T-helper 1 cell treated with Interleukin-12 subunit alpha and Interleukin-12 subunit beta and Interleukin-4 antibody, amounts not matched to agents 30 ng/mL and 1 ng/mL, for 36 hours (primary cell): ENCODE data around the gene WIPF2. TPM values are rescaled to one million over a fixed set of nuclear protein-coding genes. Genes with fewer than 3 reads are reported as not detected.
"Not testable (repeated sequence)": the region's sequence is repeated elsewhere in the genome, so short reads cannot be mapped to it uniquely, and the experiment has no call there.

Experiments
- intact Hi-C: fragments of 100-400 bp; cut with micrococcal nuclease; formaldehyde crosslinking; loops from one replicate; pipeline ENCODE4 v1.15.1; 2024
- total RNA-seq: library from RNA; stranded (reverse); gene quantifications from 2 replicates; pipeline ENCODE4 v1.2.3, GENCODE V29; 2022

Gene WIPF2
- total RNA-seq, 1 donor from 2014 or later = 29.1 TPM

DNA sequence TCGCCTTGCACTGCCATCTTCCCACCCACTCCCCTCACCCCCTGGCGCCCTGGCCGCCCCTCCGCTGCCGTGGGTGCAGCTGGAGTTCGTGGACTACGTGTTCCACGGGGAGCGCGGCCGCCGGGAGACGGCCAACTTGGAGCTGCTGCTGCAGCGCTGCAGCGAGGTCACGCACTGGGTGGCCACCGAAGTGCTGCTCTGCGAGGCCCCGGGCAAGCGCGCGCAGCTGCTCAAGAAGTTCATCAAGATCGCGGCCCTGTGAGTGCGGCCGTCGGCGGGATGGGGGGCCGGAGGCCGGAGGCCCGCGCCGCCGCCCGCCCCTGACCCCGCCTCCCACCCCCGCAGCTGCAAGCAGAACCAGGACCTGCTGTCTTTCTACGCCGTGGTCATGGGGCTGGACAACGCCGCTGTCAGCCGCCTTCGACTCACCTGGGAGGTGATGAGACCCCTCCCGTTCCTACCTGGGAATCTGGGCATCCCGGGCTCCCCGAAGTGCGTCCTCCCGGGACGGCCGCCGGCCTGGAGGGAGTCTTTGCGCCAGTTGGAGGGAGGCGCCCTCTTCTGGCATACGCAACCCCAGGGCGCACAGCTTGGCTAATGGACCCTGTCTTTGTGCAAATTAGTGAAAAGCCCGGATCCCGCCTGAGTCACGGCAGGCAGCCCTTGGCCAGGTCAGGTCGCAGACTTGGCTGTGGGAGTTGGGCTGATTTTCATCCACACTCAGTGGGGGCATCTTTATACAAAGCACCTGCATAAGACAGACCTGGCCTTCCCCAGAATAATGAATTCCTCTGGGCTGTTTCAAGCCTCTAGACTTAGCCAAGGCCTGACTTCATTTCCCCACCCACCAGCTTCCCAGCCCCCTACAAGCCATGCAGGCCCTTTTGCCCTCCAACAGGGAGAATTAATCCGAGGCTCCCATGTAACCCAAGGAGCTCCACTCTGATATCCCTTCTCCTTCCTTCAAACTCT lies 27.6 kb upstream of the WIPF2 start:
- intact Hi-C loops = loop anchor here (1.0 kb wide), 3 partner anchors 14 to 178 kb away; partner anchors contain the start of gene RAPGEFL1

DNA sequence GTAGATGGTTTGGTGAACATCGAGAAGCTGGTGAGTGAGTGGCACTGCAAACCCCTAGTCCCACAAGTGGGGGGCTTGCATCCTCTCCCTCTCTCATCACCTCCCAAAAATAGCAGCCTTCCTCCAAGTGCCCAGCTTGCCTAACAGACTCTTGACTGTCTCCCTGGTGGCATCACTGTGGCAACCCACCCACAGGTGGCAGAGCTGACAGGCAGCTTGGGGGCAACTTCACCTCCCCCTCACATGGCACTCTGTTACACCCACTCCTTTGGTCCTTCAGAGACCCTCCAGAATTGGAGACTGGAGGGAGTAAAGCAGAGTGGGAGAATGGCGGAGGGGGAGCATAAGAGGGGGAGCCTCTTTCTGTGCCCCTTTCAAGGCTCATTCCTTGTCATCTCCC lies 26.1 kb upstream of the WIPF2 start:
- intact Hi-C loops = no loop called here

- intact Hi-C loops = no loop called here
Measured at GRCh38 chr17:40194821-40195220, 24.3 kb upstream of the WIPF2 start.

DNA sequence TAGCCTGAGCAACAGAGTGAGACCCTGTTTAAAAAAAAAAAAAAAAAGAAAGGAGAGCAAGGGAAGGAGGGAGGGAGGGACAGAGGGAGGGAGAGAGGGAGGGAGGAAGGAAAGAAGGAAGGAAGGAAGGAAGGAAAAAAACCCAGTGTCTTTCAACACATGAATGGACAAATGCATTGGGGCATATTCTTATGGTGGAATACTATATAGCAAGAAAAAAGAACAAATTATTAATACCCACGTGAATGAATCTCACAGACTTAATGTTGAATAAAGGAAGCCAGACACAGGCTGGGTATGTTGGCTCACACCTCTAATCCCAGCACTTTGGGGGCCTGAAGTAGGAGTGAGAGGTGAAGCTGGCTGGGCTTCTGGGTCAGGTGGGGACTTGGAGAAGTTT lies 21.6 kb upstream of the WIPF2 start:
- intact Hi-C loops = no loop called here

GRCh38 chr17:40197965-40198456 lies 21.1 kb upstream of the WIPF2 start:
- intact Hi-C loops = loop anchor here (1.0 kb wide), 1 partner anchor 20 kb away; no protein-coding TSS in a partner anchor

DNA sequence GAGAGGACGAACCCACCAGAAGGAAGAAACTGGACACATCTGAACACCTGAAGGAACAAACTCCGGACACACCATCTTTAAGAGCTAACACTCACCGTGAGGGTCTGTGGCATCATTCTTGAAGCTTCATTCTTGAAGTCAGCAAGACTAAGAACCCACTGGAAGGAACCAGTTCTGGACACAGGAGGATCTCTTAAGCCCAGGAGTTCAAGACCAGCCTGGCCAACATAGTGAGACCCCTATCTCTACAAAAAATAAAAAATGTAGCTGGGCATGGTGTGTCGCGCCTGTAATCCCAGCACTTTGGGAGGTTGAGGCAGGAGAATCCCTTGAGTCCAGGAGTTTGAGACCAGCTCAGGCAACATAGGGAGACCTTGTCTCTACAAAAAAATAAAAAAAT lies 20.5 kb upstream of the WIPF2 start:
- intact Hi-C loops = loop anchor here (1.0 kb wide), 1 partner anchor 20 kb away; no protein-coding TSS in a partner anchor

DNA sequence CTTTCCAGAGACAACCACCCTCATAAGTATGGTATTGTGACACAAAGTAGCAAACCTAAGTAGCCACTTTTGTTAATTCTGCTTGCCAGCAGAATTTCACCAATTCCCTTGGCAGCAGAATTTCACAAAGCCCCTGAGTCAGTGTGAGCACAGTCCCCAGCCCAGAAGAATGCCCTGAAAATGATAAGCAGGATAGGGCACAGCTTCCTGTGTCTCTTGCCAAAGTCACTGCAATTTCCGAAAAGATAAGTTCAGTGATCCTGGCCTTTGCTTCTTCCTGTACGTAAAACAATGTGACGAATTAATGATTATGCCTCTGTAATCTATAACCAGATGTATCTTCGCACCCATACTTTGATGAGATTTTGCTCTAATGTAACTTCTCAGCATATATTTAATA lies 16.0 kb upstream of the WIPF2 start:
- intact Hi-C loops = no loop called here

GRCh38 chr17:40206193-40206592 lies 12.9 kb upstream of the WIPF2 start:
- intact Hi-C loops = not testable (repeated sequence)

GRCh38 chr17:40209404-40210093 lies 9.6 kb upstream of the WIPF2 start:
- intact Hi-C loops = loop anchor here (10.0 kb wide), 1 partner anchor 355 kb away; the partner anchor contains the start of gene CCR7

GRCh38 chr17:40213914-40214313 lies 5.2 kb upstream of the WIPF2 start:
- intact Hi-C loops = loop anchor here (10.0 kb wide), 1 partner anchor 351 kb away; the partner anchor contains the start of gene CCR7

DNA sequence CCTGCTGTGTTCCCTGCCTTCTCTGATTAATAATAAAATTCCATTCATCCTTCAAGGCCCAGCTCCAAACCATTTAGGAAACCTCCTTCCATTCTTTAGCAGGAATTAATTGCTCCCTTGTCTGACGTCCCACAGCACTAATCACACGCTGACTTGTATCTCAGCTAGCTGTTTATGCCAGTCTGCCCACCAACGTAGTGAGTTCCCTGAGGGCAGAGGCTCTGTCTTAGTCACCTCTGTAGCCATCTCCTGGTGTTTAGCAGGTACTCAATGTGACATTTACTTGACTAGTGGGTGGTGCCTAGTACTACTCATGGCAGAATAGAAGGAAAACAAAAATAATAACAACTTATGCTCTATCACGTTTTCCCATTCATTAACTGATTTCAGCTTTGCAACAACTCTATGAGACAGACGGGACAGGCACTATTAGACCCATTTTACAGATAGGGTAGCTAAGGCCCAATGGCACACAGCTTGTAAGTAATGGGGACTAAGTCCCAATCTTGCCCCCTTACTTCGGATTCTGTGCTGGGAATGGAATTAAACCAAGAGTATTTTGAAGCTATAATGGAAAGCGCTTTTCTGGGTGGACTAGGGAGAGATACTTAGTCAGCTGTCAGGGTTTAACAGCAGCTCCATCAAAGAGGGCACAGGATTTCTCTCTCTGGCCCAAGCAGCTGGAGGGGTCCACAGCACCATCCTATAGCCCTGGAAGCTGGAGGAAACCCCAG lies 931 bp upstream of the WIPF2 start:
- intact Hi-C loops = loop anchor here (1.0 to 10.0 kb wide), 5 partner anchors 16 to 347 kb away; partner anchors contain the start of genes CCR7 and RAPGEFL1

- intact Hi-C loops = loop anchor here (1.0 to 10.0 kb wide), 7 partner anchors 68 to 345 kb away; partner anchors contain the start of genes CASC3, CCR7, CDC6 and MED24
Measured at GRCh38 chr17:40219594-40220338, 662 bp downstream of the WIPF2 start.

GRCh38 chr17:40224718-40225550 lies 5.8 kb downstream of the WIPF2 start:
- intact Hi-C loops = no loop called here

DNA sequence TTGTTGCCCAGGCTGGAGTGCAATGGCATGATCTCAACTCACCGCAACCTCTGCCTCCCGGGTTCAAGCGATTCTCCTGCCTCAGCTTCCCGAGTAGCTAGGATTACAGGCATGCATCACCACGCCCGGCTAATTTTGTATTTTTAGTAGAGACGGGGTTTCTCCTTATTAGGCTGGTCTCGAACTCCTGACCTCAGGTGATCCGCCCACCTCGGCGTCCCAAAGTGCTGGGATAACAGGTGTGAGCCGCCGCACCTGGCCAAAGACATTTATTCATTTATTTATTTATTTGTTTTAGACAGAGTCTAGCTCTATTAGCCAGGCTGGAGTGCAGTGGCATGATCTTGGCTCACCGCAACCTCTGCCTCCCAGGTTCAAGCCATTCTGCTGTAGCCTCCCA lies 10.0 kb downstream of the WIPF2 start:
- intact Hi-C loops = not testable (repeated sequence)

DNA sequence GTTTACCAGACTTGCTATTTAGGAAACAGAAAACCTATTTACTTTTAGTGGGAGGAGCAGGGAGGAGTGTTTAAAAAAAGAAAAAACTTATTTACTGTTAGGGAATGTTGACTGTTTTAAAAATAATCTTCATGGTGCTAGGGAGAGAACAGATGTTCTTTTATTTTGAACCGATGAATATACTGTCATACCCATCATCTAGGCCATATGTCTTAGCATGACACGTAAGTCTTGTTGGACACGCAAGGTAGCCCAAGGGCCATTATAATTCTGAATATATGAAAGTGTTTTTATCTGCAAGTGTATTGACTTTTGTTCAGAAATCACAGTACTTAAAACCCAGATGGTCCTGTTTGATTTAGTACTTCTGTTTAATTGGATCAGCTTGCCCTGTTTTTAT lies 11.6 kb downstream of the WIPF2 start:
- intact Hi-C loops = no loop called here

GRCh38 chr17:40231928-40232327 lies 12.8 kb downstream of the WIPF2 start:
- intact Hi-C loops = not testable (repeated sequence)

GRCh38 chr17:40241252-40241834 lies 22.2 kb downstream of the WIPF2 start:
- intact Hi-C loops = no loop called here

DNA sequence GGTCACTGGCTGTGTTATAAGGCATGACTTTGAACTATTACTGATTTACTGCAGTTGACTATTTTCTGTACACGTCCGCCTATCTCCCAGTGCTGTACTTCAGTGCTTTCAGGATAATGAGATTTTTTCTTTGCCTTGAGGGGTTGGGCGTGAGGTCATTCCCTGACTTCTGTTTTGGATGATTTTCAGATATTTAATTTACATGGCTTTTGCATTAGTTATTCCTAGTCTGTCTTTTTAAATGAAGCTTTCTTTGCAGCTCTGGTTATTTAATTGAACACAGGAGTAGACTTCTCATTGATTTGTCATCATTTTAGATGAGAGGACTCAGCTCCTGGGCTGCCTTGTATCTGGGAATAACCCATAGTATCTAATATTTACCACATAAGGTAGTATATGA lies 23.7 kb downstream of the WIPF2 start:
- intact Hi-C loops = no loop called here

GRCh38 chr17:40243761-40244160 lies 24.7 kb downstream of the WIPF2 start:
- intact Hi-C loops = no loop called here
